ENCODE measurements around the gene PGPEP1.
A peak's percentile ranks its signal among the peaks of the same experiment; 100 is the strongest.
"Not testable (repeated sequence)": the region's sequence is repeated elsewhere in the genome, so short reads cannot be mapped to it uniquely, and the experiment has no call there.

PGPEP1 gene

GRCh38 chr19:18368504-18369222 lies 28.3 kb downstream of the PGPEP1 start:
- no peak for DNase-seq

- no peak for DNase-seq
Measured at GRCh38 chr19:18373407-18373891, 33.1 kb downstream of the PGPEP1 start.

GRCh38 chr19:18373892-18374629 lies 33.7 kb downstream of the PGPEP1 start:
- no peak for DNase-seq

GRCh38 chr19:18377026-18377425 lies 36.6 kb downstream of the PGPEP1 start:
- no peak for DNase-seq

GRCh38 chr19:18379803-18380747 lies 39.7 kb downstream of the PGPEP1 start:
- peak; percentile 20 for DNase-seq

DNA sequence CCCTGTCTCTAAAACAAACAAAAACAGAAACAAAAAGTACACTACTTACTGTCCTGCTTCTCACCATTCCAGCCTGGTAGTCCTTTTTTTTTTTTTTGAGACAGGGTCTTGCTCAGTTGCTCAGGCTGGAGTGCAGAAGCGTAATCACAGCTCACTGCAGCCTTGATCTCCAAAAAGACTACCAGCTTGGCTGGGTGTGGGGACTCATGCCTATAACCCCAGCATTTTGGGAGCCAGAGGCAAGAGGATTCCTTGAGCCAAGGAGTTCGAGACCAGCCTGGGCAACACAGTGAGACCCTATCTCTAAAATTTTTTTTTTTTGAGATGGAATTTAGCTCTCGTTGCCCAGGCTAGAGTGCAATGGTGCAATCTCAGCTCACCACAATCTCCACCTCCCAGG lies 40.4 kb downstream of the PGPEP1 start:
- no peak for DNase-seq

DNA sequence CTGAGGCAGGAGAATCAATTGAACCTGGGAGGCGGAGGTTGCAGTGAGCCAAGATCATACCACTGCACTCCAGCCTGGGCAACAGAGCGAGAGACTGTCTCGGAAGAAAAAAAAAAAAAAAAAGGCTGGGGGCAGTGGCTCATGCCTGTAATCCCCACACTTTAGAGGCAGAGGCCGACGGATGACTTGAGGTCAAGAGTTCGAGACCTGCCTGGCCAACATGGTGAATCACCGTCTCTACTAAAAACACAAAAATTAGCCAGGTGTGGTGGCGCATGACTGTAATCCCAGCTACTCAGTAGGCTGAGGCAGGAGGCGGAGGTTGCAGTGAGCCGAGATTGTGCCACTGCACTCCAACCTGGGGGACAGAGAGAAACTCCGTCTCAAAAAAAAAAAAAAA lies 43.2 kb downstream of the PGPEP1 start:
- not testable (repeated sequence) for DNase-seq

DNA sequence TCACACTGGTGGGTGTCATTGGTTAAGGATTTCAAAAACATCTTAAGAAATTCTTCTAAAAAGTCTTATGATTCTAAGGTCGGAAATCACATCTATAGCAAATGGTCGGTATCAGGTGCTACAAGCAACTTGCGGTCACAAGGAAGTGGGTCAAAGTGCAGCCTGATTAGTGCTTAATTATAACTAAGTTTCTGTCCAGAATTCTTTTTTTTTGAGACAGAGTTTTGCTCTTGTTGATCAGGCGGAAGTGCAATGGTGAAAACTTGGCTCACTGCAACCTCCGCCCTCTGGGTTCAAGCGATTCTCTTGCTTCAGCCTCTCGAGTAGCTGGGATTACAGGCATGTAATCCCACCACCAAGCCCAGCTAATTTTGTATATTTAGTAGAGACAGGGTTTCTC lies 44.4 kb downstream of the PGPEP1 start:
- DNase-seq, result no peak

DNA sequence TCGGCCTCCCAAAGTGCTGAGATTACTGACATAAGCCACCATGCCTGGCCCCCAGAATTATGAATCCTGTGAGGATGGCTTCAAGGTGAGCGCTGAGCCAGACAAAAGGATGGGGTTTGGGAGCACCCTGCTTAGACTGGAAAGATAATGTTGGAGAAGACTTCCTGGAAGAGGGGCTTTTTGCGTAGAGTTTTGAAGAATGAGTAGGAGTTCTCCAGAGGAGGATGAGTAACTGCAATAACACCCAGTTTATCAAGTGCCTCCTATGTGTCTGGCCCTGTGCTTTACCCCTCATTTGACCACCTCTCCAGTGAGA lies 44.9 kb downstream of the PGPEP1 start:
- DNase-seq, result no peak

GRCh38 chr19:18385675-18386542 lies 45.5 kb downstream of the PGPEP1 start, which contains the start of gene GDF15:
TSS of gene GDF15 (plus strand) at chr19:18386158. CDS start at chr19:18386190, 32 bp downstream.
- no peak for DNase-seq

DNA sequence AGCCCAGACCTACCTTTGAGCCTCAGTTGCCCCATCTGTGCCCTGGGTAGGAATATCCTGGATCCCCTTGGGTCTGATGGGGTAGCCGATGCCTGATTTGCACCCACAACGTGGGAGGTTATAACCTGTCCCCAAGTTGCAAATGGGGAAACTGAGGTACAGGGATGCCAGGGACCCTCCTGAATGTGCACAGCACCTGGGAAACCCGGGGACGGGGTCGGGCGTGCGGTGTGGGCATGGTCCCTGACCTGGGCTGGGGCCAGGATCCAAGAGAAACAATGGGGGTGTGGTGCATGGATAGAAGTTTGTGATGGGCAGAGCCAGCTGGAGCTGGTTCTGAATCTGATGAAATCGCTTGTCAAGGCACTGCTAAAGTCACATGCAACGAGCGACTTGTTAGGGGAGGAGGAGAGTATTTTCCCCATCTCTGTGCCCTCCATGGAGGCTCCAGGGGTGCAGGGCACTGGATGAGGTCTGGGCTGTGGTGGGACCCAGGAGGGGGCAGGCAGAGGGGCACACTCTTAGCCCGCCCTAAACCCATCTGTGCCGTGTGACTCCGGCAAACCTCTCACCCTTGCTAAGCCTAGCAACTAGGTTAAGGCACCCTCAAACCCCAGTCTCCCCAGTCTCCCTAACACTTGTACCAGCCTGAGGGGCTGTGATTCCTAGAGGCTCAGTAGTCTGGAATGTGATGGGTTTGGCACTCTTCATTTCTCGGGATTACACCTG lies 46.3 kb downstream of the PGPEP1 start:
- DNase-seq, result no peak

DNA sequence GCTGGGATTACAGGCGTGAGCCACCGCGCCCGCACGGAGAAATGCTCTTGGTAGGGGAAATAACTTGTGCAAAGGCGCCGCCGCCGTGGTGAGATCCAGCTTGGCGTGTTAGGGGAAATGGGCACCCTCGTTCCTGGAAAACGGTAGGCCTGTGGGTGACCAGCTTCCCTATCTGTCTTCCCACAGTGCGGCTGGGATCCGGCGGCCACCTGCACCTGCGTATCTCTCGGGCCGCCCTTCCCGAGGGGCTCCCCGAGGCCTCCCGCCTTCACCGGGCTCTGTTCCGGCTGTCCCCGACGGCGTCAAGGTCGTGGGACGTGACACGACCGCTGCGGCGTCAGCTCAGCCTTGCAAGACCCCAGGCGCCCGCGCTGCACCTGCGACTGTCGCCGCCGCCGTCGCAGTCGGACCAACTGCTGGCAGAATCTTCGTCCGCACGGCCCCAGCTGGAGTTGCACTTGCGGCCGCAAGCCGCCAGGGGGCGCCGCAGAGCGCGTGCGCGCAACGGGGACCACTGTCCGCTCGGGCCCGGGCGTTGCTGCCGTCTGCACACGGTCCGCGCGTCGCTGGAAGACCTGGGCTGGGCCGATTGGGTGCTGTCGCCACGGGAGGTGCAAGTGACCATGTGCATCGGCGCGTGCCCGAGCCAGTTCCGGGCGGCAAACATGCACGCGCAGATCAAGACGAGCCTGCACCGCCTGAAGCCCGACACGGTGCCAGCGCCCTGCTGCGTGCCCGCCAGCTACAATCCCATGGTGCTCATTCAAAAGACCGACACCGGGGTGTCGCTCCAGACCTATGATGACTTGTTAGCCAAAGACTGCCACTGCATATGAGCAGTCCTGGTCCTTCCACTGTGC lies 47.9 kb downstream of the PGPEP1 start:
- peak; percentile 21 for DNase-seq

DNA sequence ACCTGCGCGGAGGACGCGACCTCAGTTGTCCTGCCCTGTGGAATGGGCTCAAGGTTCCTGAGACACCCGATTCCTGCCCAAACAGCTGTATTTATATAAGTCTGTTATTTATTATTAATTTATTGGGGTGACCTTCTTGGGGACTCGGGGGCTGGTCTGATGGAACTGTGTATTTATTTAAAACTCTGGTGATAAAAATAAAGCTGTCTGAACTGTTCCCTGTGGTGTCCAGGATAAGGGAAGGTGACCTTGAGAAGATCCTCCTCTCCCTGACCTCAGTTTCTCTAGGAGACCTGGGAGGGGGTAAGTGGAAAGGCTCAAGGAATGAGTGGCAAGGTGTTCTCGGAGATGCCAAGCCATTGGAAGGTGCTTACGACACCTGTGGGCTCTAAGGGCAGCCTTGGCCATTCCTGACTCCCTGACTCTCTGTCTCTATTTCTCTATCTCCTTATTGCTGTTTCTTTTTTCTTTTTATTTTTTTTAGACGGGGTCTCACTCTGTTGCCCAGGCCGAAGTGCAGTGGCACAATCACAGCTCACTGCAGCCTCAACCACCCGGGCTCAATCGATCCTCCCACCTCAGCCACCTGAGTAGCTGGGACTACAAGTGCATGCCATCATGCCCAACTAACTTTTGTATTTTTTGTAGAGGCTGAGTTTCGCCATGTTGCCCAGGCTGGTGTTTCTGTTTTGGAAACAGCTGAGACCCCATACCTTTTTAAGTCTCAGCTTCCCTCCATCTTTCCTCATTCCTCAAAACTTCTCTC lies 48.7 kb downstream of the PGPEP1 start:
- no peak for DNase-seq

GRCh38 chr19:18389726-18390064 lies 49.3 kb downstream of the PGPEP1 start:
- no peak for DNase-seq

DNA sequence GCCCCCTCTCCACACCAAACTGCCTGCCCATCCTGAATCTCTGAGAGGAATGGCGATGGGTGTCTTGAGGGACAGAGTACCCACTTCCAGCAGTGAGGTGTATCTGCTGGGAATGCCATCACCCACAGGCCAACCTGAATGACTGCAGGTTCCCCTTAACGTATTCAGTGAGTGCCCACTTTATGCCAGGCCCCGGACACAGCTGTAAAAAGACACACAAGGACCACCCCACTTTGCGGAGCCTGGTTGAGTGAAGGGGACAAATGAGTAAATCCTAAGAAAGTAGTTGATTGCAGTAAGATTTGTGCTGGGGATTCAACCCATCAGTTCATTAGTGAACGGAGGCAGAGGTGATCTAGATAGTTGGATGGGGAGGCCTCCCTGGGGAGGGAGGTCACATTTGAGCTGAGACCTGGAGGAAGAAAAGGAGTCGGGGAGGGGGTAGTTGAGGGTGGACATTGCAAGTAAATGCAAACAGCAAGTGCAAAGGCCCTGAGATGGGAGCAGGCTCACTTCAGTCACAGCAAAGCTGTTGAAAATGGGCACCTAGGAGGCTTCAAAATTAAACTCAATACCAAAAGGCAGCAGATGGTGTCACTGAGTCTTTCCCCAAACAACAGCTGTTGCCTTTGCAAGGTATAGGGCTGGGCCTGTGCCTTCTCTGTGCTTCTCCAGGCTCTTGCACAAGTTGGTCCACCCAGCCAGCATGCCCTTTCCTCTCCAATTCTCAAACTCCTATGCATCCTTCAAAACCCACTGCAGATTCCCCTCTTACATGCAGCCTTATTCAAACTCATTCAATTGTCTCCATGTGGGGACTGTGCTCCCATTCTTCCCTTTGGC lies 49.9 kb downstream of the PGPEP1 start:
- DNase-seq, result peak; percentile 52

- no peak for DNase-seq
Measured at GRCh38 chr19:18391509-18392075, 51.2 kb downstream of the PGPEP1 start.

DNA sequence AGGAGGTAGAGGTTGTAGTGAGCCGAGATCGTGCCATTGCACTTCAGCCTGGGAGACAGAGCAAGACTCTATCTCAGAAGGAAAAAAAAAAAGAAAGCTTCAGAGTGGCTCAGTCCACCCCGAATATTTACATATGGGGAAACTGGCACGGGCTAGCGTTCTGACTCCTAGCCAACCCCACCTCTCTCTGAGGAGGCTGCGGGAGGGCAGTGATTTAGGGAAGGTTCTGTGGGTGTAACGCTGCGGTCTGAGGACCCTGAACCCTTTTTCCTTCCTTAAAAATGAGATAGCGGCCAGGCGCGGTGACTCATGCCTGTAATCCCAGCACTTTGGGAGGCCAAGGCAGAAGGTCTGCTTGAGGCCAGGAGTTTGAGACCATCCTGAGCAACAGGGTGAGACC lies 52.0 kb downstream of the PGPEP1 start:
- DNase-seq, result no peak

GRCh38 chr19:18392926-18393325 lies 52.5 kb downstream of the PGPEP1 start:
- DNase-seq, result no peak

DNA sequence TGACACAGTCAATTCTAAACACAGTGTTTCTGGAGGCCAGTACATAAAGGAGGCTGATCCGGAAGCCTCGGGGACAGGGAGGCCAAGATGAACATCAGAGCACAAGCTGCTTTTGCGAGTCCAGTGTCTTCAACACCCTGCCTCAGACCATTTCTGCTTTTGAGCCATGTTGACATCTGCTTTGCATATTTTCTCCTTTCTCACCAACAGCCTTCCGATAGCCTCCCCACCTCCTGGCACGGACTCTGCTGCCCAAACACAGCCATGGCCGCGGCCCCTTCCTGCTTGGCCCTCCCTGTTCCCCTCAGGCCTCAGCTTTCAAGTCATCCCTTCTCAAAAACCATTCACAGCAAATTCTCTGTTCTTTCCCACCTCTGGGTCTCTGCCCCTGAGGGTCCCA lies 53.4 kb downstream of the PGPEP1 start:
- no peak for DNase-seq

Data from NCI-H446 treated with DMSO at 0.1 percent for 48 hours (cell line).